DOHH2 (cell line): ENCODE measurements around the gene WDR62.
A peak's percentile ranks its signal among the peaks of the same experiment; 100 is the strongest.

Source experiments
- H3F3A ChIP-seq: fragments of 200-600 bp; sonication (generic), shearing (Covaris generic); 2 replicates; pipeline ENCODE4 v1.6.0; 2016; ENCODE audit warnings: antibody characterized with exemption, mild to moderate bottlenecking; ENCODE audit not compliant: control insufficient read depth, insufficient read depth
- H3K27ac ChIP-seq: fragments of 200-600 bp; sonication (generic); 2 replicates; pipeline ENCODE4 v1.5.1; 2014; ENCODE audit warnings: low read depth, mild to moderate bottlenecking, low read length, moderate library complexity
- H3K27me3 ChIP-seq: fragments of 200-600 bp; sonication (generic); 2 replicates; pipeline ENCODE4 v1.6.1; 2014; ENCODE audit warnings: mild to moderate bottlenecking, low read length, mixed read lengths; ENCODE audit not compliant: control insufficient read depth
- H3K36me3 ChIP-seq: fragments of 200-600 bp; sonication (generic); 2 replicates; pipeline ENCODE4 v1.6.1; 2014; ENCODE audit warnings: mild to moderate bottlenecking, low read length, moderate library complexity, mixed read lengths; ENCODE audit not compliant: control insufficient read depth
- H3K4me1 ChIP-seq: fragments of 200-600 bp; sonication (generic); 2 replicates; pipeline ENCODE4 v1.6.1; 2014; ENCODE audit warnings: mild to moderate bottlenecking, low read length, mixed read lengths; ENCODE audit not compliant: control insufficient read depth
- H3K4me2 ChIP-seq: fragments of 200-600 bp; sonication (generic); 2 replicates; pipeline ENCODE4 v1.6.0; 2014; ENCODE audit warnings: mild to moderate bottlenecking, low read length, moderate library complexity
- H3K4me3 ChIP-seq: fragments of 200-600 bp; sonication (generic); 2 replicates; pipeline ENCODE4 v1.5.1; 2014; ENCODE audit warnings: mild to moderate bottlenecking, low read length, mixed read lengths
- H3K79me2 ChIP-seq: fragments of 200-600 bp; sonication (generic); 2 replicates; pipeline ENCODE4 v1.6.1; 2014; ENCODE audit warnings: mild to moderate bottlenecking, low read length, mixed read lengths; ENCODE audit not compliant: control insufficient read depth
- H3K9me2 ChIP-seq: fragments of 200-600 bp; sonication (generic); replicated peaks from 2 replicates; pipeline ENCODE4 v1.6.1; 2014; ENCODE audit warnings: mild to moderate bottlenecking, low read length, mixed read lengths; ENCODE audit not compliant: control insufficient read depth
- H3K9me3 ChIP-seq: fragments of 200-600 bp; sonication (generic); 2 replicates; pipeline ENCODE4 v1.6.1; 2014; ENCODE audit warnings: antibody characterized with exemption, low read length, mixed read lengths; ENCODE audit not compliant: control insufficient read depth, insufficient read depth
- H4K20me1 ChIP-seq: fragments of 200-600 bp; sonication (generic); 2 replicates; pipeline ENCODE4 v1.6.0; 2014; ENCODE audit warnings: low read depth, mild to moderate bottlenecking, antibody characterized with exemption, low read length, moderate library complexity; ENCODE audit not compliant: control insufficient read depth, insufficient read depth
- CTCF ChIP-seq: fragments of 200-600 bp; sonication (generic); IDR thresholded peaks from one replicate; pipeline ENCODE4 v1.5.1; 2014; ENCODE audit warnings: antibody characterized with exemption, mild to moderate bottlenecking, low read depth, low read length; ENCODE audit not compliant: poor library complexity, severe bottlenecking
- EZH2phosphoT487 ChIP-seq: fragments of 200-600 bp; sonication (generic); IDR thresholded peaks from 2 replicates; pipeline ENCODE4 v1.6.1; 2017; ENCODE audit warnings: borderline replicate concordance, mild to moderate bottlenecking, antibody characterized with exemption, low read length, moderate library complexity, mixed read lengths

Gene WDR62

GRCh38 chr19:36113425-36113824, 58.7 kb downstream of the WDR62 start:
- Histone ChIP-seq H3K9me3 (no peaks in the 10 kb centered on the region), H3K27me3 (no peaks in the 10 kb centered on the region), H3K4me3 (peak overlapping the region; percentile 99), H3K36me3 (peaks cover 43% of the 10 kb centered on the region), H3K9me2 (no peaks in the 10 kb centered on the region), H3K27ac (no peak overlapping the region), H3K4me1 (peaks cover 29% of the 10 kb centered on the region), H3K4me2 (peak overlapping the region; percentile 79), H3K79me2 (peaks cover 38% of the 10 kb centered on the region), H4K20me1 (peaks cover 6% of the 10 kb centered on the region; the same call in 1 of the 2 replicates), H3F3A (no peaks in the 10 kb centered on the region)
- TF ChIP-seq EZH2phosphoT487, result no peak
- peak; percentile 1 for TF ChIP-seq CTCF

- Histone ChIP-seq H3K27ac (peak overlapping the region; percentile 69), H3K79me2 (peaks cover 38% of the 10 kb centered on the region), H3K9me3 (no peaks in the 10 kb centered on the region), H3K4me3 (peak overlapping the region; percentile 99), H3K27me3 (no peaks in the 10 kb centered on the region), H3K9me2 (no peaks in the 10 kb centered on the region), H3K4me1 (peaks cover 29% of the 10 kb centered on the region), H3K4me2 (peak overlapping the region; percentile 79), H3F3A (no peaks in the 10 kb centered on the region), H4K20me1 (peaks cover 6% of the 10 kb centered on the region; the same call in 1 of the 2 replicates), H3K36me3 (peaks cover 47% of the 10 kb centered on the region)
- TF ChIP-seq EZH2phosphoT487 (no peak), CTCF (no peak)
These were observed 59.4 kb downstream of the WDR62 start for GRCh38 chr19:36113894-36114720.

DNA sequence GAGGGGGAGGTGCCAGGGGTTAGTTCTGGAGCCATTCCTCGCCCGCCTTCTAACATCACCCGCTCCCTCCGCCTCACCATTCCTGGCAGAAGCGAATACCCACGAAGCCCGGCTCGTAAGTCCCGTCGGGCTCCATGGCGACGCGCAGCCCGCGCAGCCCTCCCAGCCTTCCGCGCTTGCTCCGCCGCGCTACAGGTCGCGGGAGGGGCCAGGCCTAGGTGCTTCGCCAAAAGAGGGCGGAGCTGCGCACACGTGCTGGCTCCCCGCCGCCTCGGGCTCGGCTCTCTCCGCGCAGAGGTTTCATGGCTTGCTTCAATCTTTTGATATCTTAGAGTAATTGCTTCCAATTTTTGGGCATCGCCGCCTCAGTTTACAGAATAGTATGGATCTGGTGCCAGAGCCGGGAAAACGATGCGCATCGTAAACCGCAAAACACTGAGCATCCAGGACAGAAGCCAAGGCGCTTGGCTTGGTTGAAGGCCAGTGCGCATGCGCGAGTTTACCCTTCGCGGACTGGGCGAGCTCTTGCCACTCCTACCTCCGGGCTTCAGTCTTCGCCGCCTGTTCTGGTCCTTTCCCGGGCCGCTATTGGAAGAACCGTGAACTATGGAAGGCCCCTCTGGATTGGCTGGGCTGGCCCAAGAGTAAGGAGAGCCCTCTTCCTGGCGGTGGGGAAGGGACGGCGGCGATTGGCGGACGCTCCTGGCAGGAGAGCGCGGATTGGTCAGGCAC, 60.2 kb downstream of the WDR62 start, which contains the start of gene POLR2I:
POLR2I (minus strand) TSS at position 155 of the 732 bp plus-strand sequence; CDS start at position 136, 19 bp downstream.
- H3K4me2 ChIP-seq, result peak within 1 kb of the TSS; percentile 79
- TF ChIP-seq CTCF (no peak), EZH2phosphoT487 (no peak)
- H3F3A ChIP-seq, result no peaks in the 10 kb centered on the region
- peaks cover 51% of the 10 kb centered on the region for H3K36me3 ChIP-seq
- peak within 1 kb of the TSS; percentile 69 for H3K27ac ChIP-seq
- H3K27me3 ChIP-seq, result no peaks in the 10 kb centered on the region
- peaks cover 38% of the 10 kb centered on the region for H3K79me2 ChIP-seq
- peaks cover 29% of the 10 kb centered on the region for H3K4me1 ChIP-seq
- no peaks in the 10 kb centered on the region for H3K9me3 ChIP-seq
- H4K20me1 ChIP-seq, result peaks cover 6% of the 10 kb centered on the region; the same call in 1 of the 2 replicates
- peak within 1 kb of the TSS; percentile 99 for H3K4me3 ChIP-seq
- no peaks in the 10 kb centered on the region for H3K9me2 ChIP-seq
